Activated naive CD4-positive, alpha-beta T cell treated with anti-CD3 and anti-CD28 coated beads for 36 hours (primary cell): ENCODE measurements around the gene ZNF385C. TPM values are rescaled to one million over a fixed set of nuclear protein-coding genes. Genes with fewer than 3 reads are reported as not detected.
A peak's percentile ranks its signal among the peaks of the same experiment; 100 is the strongest.

ENCODE experiments used
- CTCF ChIA-PET: fragments of 350-600 bp; sonication (Branson Sonifier 250); formaldehyde crosslinking; loops from one replicate; lab custom pipeline; 2021; ENCODE audit warnings: antibody characterized with exemption; lab: Charles Lee
- DNase-seq: peaks from one replicate; pipeline ENCODE4 v3.0.0-alpha.2; 2020
- H3K27ac Mint-ChIP-seq: one replicate; pipeline ENCODE4 v1.8.0; 2021; ENCODE audit warnings: mild to moderate bottlenecking, mixed read lengths
- H3K27me3 Mint-ChIP-seq: one replicate; pipeline ENCODE4 v1.8.0; 2021; ENCODE audit warnings: low read depth, mixed read lengths
- H3K36me3 Mint-ChIP-seq: one replicate; pipeline ENCODE4 v1.8.0; 2021; ENCODE audit warnings: low read depth, mixed read lengths
- H3K4me1 Mint-ChIP-seq: one replicate; pipeline ENCODE4 v1.8.0; 2021; ENCODE audit warnings: low read depth, mixed read lengths
- H3K4me3 Mint-ChIP-seq: one replicate; pipeline ENCODE4 v1.8.0; 2021; ENCODE audit warnings: mild to moderate bottlenecking, moderate library complexity, mixed read lengths
- H3K9me3 Mint-ChIP-seq: one replicate; pipeline ENCODE4 v1.8.0; 2021; ENCODE audit warnings: mixed read lengths
- intact Hi-C: fragments of 100-400 bp; cut with micrococcal nuclease; formaldehyde crosslinking; loops from one replicate; pipeline ENCODE4 v1.15.1; 2023
- total RNA-seq, 2 experiments: library from RNA; stranded (reverse); gene quantifications; one replicate each; pipeline ENCODE4 v1.2.3, GENCODE V29; 2021

The ZNF385C gene
- total RNA-seq, 2 experiments from 2014 or later: 0.36 to 0.77 TPM

DNA sequence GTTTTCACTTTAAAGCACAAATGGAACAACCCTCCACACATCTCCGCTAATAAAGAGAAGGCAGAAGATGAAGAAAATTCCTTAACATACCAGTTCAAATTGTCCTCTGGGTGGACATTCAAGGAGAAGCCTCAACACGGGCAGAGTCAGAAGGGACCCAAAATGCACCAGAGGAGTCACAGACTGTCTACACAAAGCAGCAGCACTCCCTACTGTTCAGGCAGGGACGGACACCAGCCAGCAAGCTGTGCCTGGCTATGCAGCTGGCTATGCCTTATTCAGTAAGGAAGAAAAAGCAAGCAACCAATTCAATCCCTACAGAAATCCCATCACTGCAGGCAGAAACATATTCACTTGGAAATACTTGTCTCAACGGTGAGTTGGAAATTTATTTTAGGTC is 89.1 kb downstream of the ZNF385C start:
- Mint-ChIP-seq H3K9me3 (no peaks in the 10 kb centered on the region), H3K36me3 (peaks cover 10% of the 10 kb centered on the region), H3K27me3 (no peaks in the 10 kb centered on the region), H3K4me1 (peaks cover 59% of the 10 kb centered on the region), H3K4me3 (no peak overlapping the region), H3K27ac (peak overlapping the region; percentile 66)
- CTCF ChIA-PET: interaction anchor here (1.1 kb wide), 1 partner anchor 46 kb away, joined by 3 read pairs; no protein-coding TSS in a partner anchor
- intact Hi-C loops: no loop called here
- peak; percentile 25 for DNase-seq

DNA sequence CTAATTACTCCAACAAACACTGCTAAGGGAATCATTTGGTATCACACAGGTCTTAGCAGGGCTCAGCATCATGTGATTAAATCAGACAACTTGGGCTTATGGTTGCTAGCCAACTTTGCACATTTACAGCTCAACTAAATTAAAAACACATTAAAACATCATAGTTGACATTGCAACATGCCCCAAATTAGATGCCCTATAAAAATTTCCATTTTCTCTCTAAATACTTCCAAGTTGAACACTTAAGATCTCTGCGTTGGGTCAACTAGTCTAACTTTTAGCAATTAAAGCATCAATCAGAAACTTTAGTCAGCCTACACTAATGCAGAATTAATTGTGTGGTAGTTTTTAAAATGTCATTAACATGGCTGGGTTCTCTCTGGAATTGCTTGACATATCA is 93.1 kb downstream of the ZNF385C start:
- Mint-ChIP-seq H3K9me3 (no peaks in the 10 kb centered on the region), H3K27ac (no peak overlapping the region), H3K27me3 (no peaks in the 10 kb centered on the region), H3K36me3 (peaks cover 13% of the 10 kb centered on the region), H3K4me3 (no peak overlapping the region), H3K4me1 (peaks cover 40% of the 10 kb centered on the region)
- intact Hi-C loops: no loop called here
- DNase-seq: no peak
- CTCF ChIA-PET: interaction anchor here (0.8 to 2.3 kb wide), 4 partner anchors 12 to 42 kb away, joined by 3 to 11 read pairs (median 6); partner anchors contain the start of genes DNAJC7 and NKIRAS2

DNA sequence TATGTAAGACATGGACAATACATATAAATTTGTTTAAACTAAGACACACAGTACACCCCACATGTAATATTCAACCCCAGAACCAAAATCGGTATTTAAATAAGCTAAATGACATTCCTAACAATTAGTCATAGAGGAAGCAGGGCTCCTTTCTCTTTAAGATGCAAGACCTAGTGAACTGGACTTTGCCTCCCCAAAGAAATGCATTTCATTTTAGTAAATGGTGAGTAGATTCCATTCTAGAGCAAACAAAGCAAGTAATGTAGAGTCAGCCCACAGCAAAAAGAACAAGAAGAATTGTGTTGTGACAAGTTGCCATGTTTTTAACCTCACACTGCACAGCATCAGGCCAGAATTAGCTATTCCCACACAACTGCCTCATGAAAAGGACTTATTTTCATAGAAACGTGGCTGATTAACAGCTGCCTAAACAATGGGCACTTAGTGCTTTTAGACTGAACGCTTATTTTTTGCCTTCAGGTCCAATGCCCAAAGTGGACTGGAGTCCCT is 95.4 kb downstream of the ZNF385C start:
- peaks cover 13% of the 10 kb centered on the region for H3K36me3 Mint-ChIP-seq
- peaks cover 28% of the 10 kb centered on the region for H3K4me1 Mint-ChIP-seq
- H3K9me3 Mint-ChIP-seq: no peaks in the 10 kb centered on the region
- no peak for DNase-seq
- no peak overlapping the region for H3K27ac Mint-ChIP-seq
- intact Hi-C loops: no loop called here
- no peaks in the 10 kb centered on the region for H3K27me3 Mint-ChIP-seq
- CTCF ChIA-PET: interaction anchor here (0.6 to 1.2 kb wide), 3 partner anchors 11 to 74 kb away, joined by 3 read pairs; partner anchors contain the start of gene NKIRAS2
- H3K4me3 Mint-ChIP-seq: no peak overlapping the region

DNA sequence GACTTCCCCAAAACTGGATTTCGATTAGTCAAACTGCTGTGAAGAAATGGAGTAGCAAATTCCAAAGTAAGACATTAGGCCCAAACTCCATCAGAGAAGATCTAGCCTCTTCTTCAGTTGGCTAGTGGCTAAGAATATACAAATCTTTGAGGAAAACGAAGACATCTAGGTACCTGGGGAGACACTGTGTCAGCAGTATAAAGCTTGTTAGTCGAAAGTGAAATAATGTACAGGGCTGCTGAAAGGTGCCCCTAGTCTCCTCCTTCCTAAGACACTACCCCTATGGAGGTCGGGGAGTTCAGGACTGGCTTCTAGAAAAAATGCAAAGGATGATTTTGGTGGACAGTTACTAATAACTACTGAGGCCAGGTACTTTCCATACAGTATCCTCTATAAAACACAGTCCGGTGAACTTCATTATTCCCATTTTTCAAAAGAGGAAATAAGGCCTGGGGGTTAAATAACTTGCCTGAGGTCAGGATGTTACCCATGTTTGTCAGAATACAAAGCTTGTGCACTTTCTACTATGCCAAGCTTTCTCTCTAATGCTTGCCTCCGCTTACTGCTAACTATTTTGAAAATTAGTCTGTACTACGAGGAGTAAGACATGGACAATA is 96.0 kb downstream of the ZNF385C start:
- no peak overlapping the region for H3K27ac Mint-ChIP-seq
- no peaks in the 10 kb centered on the region for H3K9me3 Mint-ChIP-seq
- H3K4me3 Mint-ChIP-seq: no peak overlapping the region
- H3K4me1 Mint-ChIP-seq: peaks cover 28% of the 10 kb centered on the region
- CTCF ChIA-PET: interaction anchor here (0.6 to 1.2 kb wide), 3 partner anchors 10 to 74 kb away, joined by 3 read pairs; partner anchors contain the start of gene NKIRAS2
- H3K27me3 Mint-ChIP-seq: no peaks in the 10 kb centered on the region
- intact Hi-C loops: no loop called here
- no peak for DNase-seq
- peaks cover 15% of the 10 kb centered on the region for H3K36me3 Mint-ChIP-seq

DNA sequence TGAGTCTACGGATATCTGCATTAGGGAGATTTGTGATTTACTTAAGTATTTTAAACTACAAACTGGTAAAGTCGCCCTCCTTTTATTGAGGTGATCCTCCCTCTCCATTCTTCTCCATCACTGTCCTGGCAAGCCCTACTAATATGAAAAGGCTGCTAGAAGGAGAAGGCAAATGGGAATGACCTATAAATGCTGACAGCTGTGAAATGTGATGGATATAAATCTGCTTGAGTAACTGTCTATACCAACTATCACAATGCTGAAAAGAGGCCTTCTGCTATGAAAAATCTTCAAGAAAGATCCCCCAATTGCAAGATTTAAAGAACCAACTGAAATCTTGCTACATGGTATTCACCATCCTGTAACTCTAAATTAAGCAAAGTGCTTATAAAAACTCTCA is 96.5 kb downstream of the ZNF385C start:
- Mint-ChIP-seq H3K36me3 (peaks cover 16% of the 10 kb centered on the region), H3K9me3 (no peaks in the 10 kb centered on the region), H3K27me3 (no peaks in the 10 kb centered on the region), H3K4me3 (no peak overlapping the region), H3K27ac (no peak overlapping the region), H3K4me1 (peaks cover 29% of the 10 kb centered on the region)
- CTCF ChIA-PET: no interaction called here
- DNase-seq: no peak
- intact Hi-C loops: no loop called here

DNA sequence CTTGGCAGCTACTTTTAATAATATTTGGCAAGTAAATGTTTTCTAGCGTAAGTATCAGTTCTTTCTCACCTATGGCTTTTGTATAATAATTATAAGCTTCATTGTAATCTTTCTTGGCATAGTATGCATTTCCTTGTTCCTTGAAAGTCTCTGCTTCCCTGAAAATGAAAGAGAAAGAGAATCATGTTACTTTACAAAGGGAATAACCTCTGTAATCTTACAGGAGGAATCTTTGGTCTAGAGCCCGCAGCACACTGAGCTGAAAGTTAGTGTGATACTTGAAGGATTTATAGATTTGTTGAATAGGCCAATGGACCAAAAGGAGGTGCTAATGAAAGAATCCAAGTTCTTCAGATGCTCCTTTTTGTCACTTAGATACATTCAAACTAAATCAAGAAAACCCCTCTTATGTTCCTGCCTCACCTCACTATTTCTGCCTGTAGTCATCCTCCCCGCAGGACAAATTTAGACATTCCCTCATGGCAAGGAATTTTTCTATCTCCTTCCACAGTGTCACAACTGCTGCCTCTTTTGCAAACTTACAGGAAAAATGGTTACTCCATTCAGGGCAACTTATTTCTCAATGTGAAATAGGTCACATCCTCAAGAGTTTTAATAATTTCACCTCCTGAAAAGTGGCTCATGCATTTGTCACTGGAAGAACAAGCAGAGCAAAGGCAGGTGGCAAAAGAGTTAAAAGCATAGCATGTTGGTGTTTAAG is 97.7 kb downstream of the ZNF385C start:
- DNase-seq: no peak
- peaks cover 24% of the 10 kb centered on the region for H3K36me3 Mint-ChIP-seq
- peak overlapping the region; percentile 56 for H3K27ac Mint-ChIP-seq
- peaks cover 34% of the 10 kb centered on the region for H3K4me1 Mint-ChIP-seq
- no peaks in the 10 kb centered on the region for H3K9me3 Mint-ChIP-seq
- H3K27me3 Mint-ChIP-seq: no peaks in the 10 kb centered on the region
- no peak overlapping the region for H3K4me3 Mint-ChIP-seq
- CTCF ChIA-PET: interaction anchor here (0.8 kb wide), 1 partner anchor 38 kb away, joined by 3 read pairs; no protein-coding TSS in a partner anchor
- intact Hi-C loops: no loop called here

DNA sequence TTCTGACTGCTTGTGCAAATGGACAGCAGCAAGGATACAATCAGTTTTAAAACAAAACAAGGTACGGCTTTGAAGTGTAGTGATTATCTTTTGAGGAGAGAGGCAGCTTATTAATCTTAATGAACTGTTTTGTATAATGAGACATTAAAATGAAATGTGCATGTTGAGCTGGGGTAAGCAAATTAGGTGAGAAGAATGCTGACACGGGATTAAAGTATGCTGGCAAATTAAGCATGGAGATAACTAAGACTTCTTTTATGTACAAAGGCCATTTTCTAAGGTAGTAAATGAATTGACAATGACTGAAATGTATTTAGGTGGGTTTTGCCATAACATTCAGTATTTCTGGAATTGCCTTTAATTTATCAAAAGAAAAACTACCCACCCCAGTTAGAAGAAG is 99.8 kb downstream of the ZNF385C start:
- H3K27me3 Mint-ChIP-seq: no peaks in the 10 kb centered on the region
- no peak for DNase-seq
- H3K9me3 Mint-ChIP-seq: no peaks in the 10 kb centered on the region
- no peak overlapping the region for H3K27ac Mint-ChIP-seq
- no peak overlapping the region for H3K4me3 Mint-ChIP-seq
- CTCF ChIA-PET: interaction anchor here (0.6 kb wide), 1 partner anchor 13 kb away, joined by 3 read pairs; no protein-coding TSS in a partner anchor
- peaks cover 32% of the 10 kb centered on the region for H3K36me3 Mint-ChIP-seq
- H3K4me1 Mint-ChIP-seq: peaks cover 19% of the 10 kb centered on the region
- intact Hi-C loops: no loop called here

DNA sequence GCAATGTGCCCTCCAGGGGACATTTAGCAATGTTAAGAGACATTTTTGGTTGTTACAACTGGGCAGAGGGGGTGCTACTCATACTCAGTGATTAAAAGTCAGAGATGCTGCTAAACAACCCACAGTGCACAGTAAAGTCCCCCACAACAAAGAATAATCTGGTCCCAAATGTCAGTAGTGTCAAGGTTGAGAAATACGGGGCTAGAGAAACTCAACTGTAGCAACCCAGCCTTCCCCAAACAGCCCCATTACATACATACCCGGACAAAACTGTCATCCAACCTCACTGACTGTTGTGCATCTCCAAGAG is 101.5 kb downstream of the ZNF385C start:
- CTCF ChIA-PET: no interaction called here
- H3K27ac Mint-ChIP-seq: peak overlapping the region; percentile 2

DNA sequence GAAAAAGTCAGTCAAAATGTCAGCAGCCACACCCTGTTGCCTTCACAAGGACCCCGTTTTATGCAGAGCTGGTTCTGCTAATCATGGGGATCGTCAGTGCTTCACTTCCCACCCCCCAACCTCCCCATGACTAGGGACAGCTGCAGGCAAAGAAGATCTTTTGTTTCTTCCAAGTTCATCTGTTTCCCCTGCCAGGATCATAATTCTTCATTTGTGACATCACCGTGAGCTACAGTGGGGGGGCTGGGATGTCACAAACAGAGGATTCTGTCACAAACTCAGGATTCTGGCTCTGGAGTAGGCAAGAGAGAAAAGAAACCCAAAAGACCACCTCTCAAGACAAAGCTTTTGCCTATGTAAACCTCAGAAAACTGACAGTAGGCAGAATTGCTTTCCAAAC is 105.7 kb downstream of the ZNF385C start:
- Mint-ChIP-seq H3K9me3 (no peaks in the 10 kb centered on the region), H3K36me3 (peaks cover 42% of the 10 kb centered on the region), H3K27ac (peak overlapping the region; percentile 56), H3K27me3 (no peaks in the 10 kb centered on the region), H3K4me1 (peaks cover 19% of the 10 kb centered on the region), H3K4me3 (no peak overlapping the region)
- intact Hi-C loops: no loop called here
- no peak for DNase-seq
- CTCF ChIA-PET: interaction anchor here (1.1 kb wide), 1 partner anchor 28 kb away, joined by 3 read pairs; the partner anchor contains the start of gene NKIRAS2

More for the DNA sequence above, 101.5 kb downstream of the ZNF385C start:
- intact Hi-C loops: no loop called here
- H3K4me3 Mint-ChIP-seq: no peak overlapping the region
- H3K36me3 Mint-ChIP-seq: peaks cover 39% of the 10 kb centered on the region
- no peak for DNase-seq
- H3K27me3 Mint-ChIP-seq: no peaks in the 10 kb centered on the region
- H3K9me3 Mint-ChIP-seq: no peaks in the 10 kb centered on the region
- peaks cover 10% of the 10 kb centered on the region for H3K4me1 Mint-ChIP-seq

DNA sequence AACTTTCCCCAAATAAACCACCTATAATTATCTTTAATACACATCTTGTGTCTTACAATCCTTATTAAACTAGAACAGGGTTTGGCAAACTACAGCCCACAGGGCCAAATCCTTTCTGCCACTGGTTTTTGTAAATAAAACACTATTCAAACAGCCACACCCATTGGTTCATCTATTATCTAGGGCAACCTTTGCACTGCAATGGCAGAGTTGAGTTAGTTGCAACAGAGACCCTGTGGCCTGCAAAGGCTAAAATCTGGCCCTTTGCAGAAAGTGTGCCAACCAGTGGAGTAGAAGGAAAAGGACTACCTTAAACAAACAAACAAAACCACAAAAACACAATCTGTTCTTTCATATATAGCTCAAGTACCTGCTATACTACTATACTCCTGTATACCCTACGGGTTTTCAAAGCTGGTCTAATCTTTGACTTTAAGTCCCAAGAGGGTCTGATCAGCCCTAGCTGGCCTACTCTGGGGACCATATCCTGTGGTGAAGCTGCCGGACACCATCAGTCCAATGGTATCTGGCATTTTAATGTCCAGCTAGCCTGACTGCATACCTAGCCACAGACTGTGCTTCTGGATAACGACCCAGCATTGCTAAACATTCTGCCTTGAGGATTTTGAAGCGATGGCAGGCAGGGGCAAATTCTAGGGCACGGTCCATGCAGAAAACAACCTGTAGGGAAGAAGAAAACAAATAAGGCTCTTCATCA is 108.4 kb downstream of the ZNF385C start:
- intact Hi-C loops: no loop called here
- Mint-ChIP-seq H3K4me3 (no peak overlapping the region), H3K9me3 (no peaks in the 10 kb centered on the region), H3K36me3 (peaks cover 41% of the 10 kb centered on the region), H3K27me3 (no peaks in the 10 kb centered on the region), H3K4me1 (peaks cover 17% of the 10 kb centered on the region), H3K27ac (peak overlapping the region; percentile 18)
- no peak for DNase-seq
- CTCF ChIA-PET: no interaction called here

DNA sequence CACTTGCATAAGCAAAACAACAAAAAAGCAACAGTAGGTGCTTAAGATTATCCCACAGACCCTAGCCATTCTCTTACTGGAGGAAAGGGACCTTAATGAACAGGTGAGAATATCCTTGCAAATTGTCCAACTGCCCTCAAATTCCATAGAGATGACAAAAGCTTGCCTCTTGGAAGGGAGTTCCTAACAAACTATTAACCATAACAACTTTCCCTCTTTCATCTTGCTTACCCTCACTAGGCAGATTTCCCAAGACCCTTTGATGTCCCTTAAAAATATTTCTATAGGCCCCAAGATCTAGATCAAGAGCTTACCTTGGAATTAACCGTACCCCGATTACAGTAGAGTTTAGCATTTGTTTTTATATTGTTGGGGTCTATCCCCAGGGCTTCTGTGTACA is 109.9 kb downstream of the ZNF385C start:
- CTCF ChIA-PET: interaction anchor here (1.1 kb wide), 1 partner anchor 11 kb away, joined by 3 read pairs; no protein-coding TSS in a partner anchor

DNA sequence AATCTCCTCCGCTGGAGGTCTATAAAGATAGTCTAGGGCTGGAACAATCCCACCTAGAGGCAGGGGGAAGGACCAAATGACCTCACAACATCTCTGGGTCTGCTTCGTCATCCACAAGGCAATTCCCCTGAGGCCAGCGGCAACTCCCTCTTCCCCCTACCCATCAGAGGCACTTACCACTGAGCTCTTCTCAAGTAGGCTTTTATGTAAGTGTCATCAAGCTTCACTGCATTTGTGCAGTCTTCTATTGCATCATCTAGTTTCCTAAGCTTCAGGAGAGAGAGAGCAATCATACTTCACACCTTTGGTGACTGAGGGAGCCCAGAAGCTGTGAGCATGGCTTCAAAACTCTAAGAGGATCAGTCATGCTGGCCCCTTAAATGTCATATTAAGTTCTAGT is 110.6 kb downstream of the ZNF385C start:
- DNase-seq: peak; percentile 58
- Mint-ChIP-seq H3K27ac (peak overlapping the region; percentile 84), H3K27me3 (no peaks in the 10 kb centered on the region), H3K9me3 (no peaks in the 10 kb centered on the region), H3K4me1 (peaks cover 17% of the 10 kb centered on the region), H3K4me3 (no peak overlapping the region), H3K36me3 (peaks cover 39% of the 10 kb centered on the region)
- CTCF ChIA-PET: no interaction called here
- intact Hi-C loops: loop anchor here (2.0 kb wide), 1 partner anchor 29 kb away; the partner anchor contains the start of gene DNAJC7

More for the DNA sequence above, 109.9 kb downstream of the ZNF385C start:
- no peaks in the 10 kb centered on the region for H3K27me3 Mint-ChIP-seq
- DNase-seq: no peak
- intact Hi-C loops: no loop called here
- H3K4me1 Mint-ChIP-seq: peaks cover 17% of the 10 kb centered on the region
- no peak overlapping the region for H3K4me3 Mint-ChIP-seq
- H3K9me3 Mint-ChIP-seq: no peaks in the 10 kb centered on the region
- peak overlapping the region; percentile 63 for H3K27ac Mint-ChIP-seq
- peaks cover 39% of the 10 kb centered on the region for H3K36me3 Mint-ChIP-seq
